ENCODE data around the gene PPTC7. TPM values are rescaled to one million over a fixed set of nuclear protein-coding genes. Genes with fewer than 3 reads are reported as not detected.

PPTC7 gene
- total and polyA plus RNA-seq, 10 of the 15 experiments (the other 5 are each of a cell fraction or from before 2014, with no cell fraction given), result 4.0 to 69.6 (median 12.3) TPM

DNA sequence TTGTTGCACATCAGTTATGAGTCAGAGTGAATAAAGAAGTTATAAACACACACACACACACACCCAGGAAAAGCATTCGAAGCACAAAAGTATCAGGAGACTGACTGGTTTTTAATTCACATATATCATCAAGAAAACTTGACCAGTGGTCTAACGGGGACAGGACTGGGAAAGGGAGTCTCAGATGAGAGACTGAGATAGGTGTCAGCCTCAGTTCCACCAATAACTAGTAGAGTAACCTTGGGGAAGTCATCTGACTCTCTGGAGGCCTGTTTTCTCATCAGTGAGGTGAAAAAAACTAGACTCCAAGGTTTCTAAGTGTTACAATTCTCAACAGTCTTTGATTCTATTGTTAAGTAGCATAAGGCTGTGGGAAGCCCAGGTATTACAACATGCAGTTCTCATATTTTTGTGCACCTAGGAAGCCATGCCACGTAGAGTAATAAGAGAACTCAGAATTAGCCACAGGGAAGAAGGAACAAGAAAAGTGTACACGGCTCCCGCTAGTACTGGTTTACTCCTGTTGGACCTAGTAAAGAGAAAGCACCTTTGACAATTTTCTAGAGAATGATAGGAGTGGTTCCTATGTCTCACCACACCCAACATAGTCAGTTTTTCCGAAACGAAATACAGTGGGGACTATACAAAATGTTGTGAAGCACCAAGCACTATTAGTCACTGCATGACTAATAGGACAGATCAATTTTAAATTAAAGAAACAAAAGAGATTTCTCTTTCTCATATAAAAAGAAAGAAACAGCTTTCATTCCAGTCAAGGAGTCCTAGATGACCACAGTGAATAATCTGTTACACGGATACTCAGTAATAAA is 5.0 kb downstream of the PPTC7 start (continued):
- TF ChIP-seq BCLAF1 (IDR thresholded peaks at IDR 0.05) (no peak), IKZF1 (conservative IDR thresholded peaks at IDR 0.05) (peak; percentile 69), NR2C1 (IDR thresholded peaks at IDR 0.05) (no peak), RFX5 (IDR thresholded peaks at IDR 0.05; ENCODE audit: low read depth, low read length) (no peak), TAF1 (IDR thresholded peaks at IDR 0.05; ENCODE audit: borderline replicate concordance, low read depth, low read length) (no peak), FOS (IDR thresholded peaks at IDR 0.05; ENCODE audit: borderline replicate concordance, extremely low read depth, insufficient read length) (no peak), SPI1 (IDR thresholded peaks at IDR 0.05; ENCODE audit: borderline replicate concordance, insufficient read depth, low read depth, low read length) (no peak), SMARCA5 (IDR thresholded peaks at IDR 0.05) (peak; percentile 54; the same call in 1 of the 2 replicates), NFIC (IDR thresholded peaks at IDR 0.05; ENCODE audit: low read depth, low read length) (peak; percentile 69), POLR2AphosphoS2 (IDR thresholded peaks at IDR 0.05; ENCODE audit: low read depth, low read length) (no peak), POLR2A (IDR thresholded peaks at IDR 0.05; ENCODE audit: low read depth, low read length) (no peak)

Data from GM12878 (cell line).